GM23338 (cell line): Measurements from ENCODE around the gene KCTD1. TPM values are rescaled to one million over a fixed set of nuclear protein-coding genes. Genes with fewer than 3 reads are reported as not detected.

Experiments used
- ATAC-seq: fragments of 200-7000 bp; cut with Tn5 transposase; 3 replicates; pipeline ENCODE4 v1.9.1; 2020
- DNase-seq: peaks from one replicate; pipeline ENCODE4 v3.0.0-alpha.2; 2015; ENCODE audit warnings: low spot score
- H2AFZ ChIP-seq: fragments of 200-600 bp; sonication (generic); 2 replicates; pipeline ENCODE4 v1.8.0; 2016; ENCODE audit warnings: antibody characterized with exemption, mild to moderate bottlenecking, moderate library complexity
- H3F3A ChIP-seq: fragments of 200-600 bp; sonication (generic); replicated peaks from 2 replicates; pipeline ENCODE4 v1.8.0; 2017; ENCODE audit warnings: antibody characterized with exemption, mixed run types, low read depth
- H3K27ac ChIP-seq: fragments of 200-600 bp; sonication (generic); 2 replicates; pipeline ENCODE4 v1.6.1; 2016; ENCODE audit warnings: low read depth
- H3K27me3 ChIP-seq: fragments of 200-600 bp; sonication (generic); 2 replicates; pipeline ENCODE4 v1.8.0; 2016; ENCODE audit warnings: mild to moderate bottlenecking, mixed run types, moderate library complexity; ENCODE audit not compliant: insufficient read depth
- H3K36me3 ChIP-seq: fragments of 200-600 bp; sonication (generic); 2 replicates; pipeline ENCODE4 v1.8.0; 2016; ENCODE audit warnings: mild to moderate bottlenecking; ENCODE audit not compliant: insufficient read depth
- H3K4me1 ChIP-seq: fragments of 200-600 bp; sonication (generic); 2 replicates; pipeline ENCODE4 v1.8.0; 2016; ENCODE audit warnings: mild to moderate bottlenecking, moderate library complexity; ENCODE audit not compliant: insufficient read depth
- H3K4me2 ChIP-seq: fragments of 200-600 bp; sonication (generic); 2 replicates; pipeline ENCODE4 v1.7.1; 2017; ENCODE audit warnings: mixed run types
- H3K4me3 ChIP-seq: fragments of 200-600 bp; sonication (generic); 2 replicates; pipeline ENCODE4 v1.6.1; 2016; ENCODE audit warnings: mixed run types
- H3K79me2 ChIP-seq: fragments of 200-600 bp; sonication (generic); replicated peaks from 2 replicates; pipeline ENCODE4 v1.8.0; 2017; ENCODE audit warnings: mild to moderate bottlenecking; ENCODE audit not compliant: insufficient read depth
- H3K9me2 ChIP-seq: fragments of 200-600 bp; sonication (generic); 2 replicates; pipeline ENCODE4 v1.8.0; 2017; ENCODE audit not compliant: insufficient read depth
- H4K20me1 ChIP-seq: fragments of 200-600 bp; sonication (generic); replicated peaks from 2 replicates; pipeline ENCODE4 v1.8.0; 2017; ENCODE audit warnings: mild to moderate bottlenecking; ENCODE audit not compliant: insufficient read depth
- H3K27ac Mint-ChIP-seq: 2 replicates; pipeline ENCODE4 v1.8.0; 2020; ENCODE audit warnings: inconsistent platforms, mild to moderate bottlenecking, moderate library complexity, mixed read lengths
- H3K27me3 Mint-ChIP-seq: 3 replicates; pipeline ENCODE4 v1.8.0; 2022; ENCODE audit warnings: low read depth, mild to moderate bottlenecking, moderate library complexity, mixed read lengths, inconsistent platforms; ENCODE audit not compliant: insufficient read depth, poor library complexity
- H3K36me3 Mint-ChIP-seq: 3 replicates; pipeline ENCODE4 v1.8.0; 2021; ENCODE audit warnings: low read depth, mild to moderate bottlenecking, inconsistent platforms, moderate library complexity, mixed read lengths
- H3K4me1 Mint-ChIP-seq: 3 replicates; pipeline ENCODE4 v1.8.0; 2020; ENCODE audit warnings: mild to moderate bottlenecking, inconsistent platforms, mixed read lengths
- H3K4me3 Mint-ChIP-seq: 3 replicates; pipeline ENCODE4 v1.8.0; 2021; ENCODE audit warnings: moderate library complexity, mild to moderate bottlenecking, inconsistent platforms, mixed read lengths
- H3K9me3 Mint-ChIP-seq: 3 replicates; pipeline ENCODE4 v1.8.0; 2020; ENCODE audit warnings: moderate library complexity, mild to moderate bottlenecking, inconsistent platforms, mixed read lengths
- CTCF ChIP-seq, 2 experiments: fragments of 200-600 bp in 1 of 2; sonication (generic) in 1 of 2; conservative IDR thresholded peaks; 2 replicates each; pipeline versions ENCODE4 v1.5.1 to v1.6.1; 2016 to 2017; ENCODE audit warnings: antibody characterized with exemption in 2 of 2, low read depth in 2 of 2, mild to moderate bottlenecking in 2 of 2, moderate library complexity in 1 of 2
- JUNB ChIP-seq: IDR thresholded peaks from one replicate; pipeline ENCODE4 v1.6.1; 2016; ENCODE audit warnings: antibody characterized with exemption; ENCODE audit not compliant: unreplicated experiment
- STAT1 ChIP-seq: IDR thresholded peaks from one replicate; pipeline ENCODE4 v1.6.1; 2016; ENCODE audit warnings: antibody characterized with exemption; ENCODE audit not compliant: unreplicated experiment
- ZNF331 ChIP-seq: fragments of 250-450 bp; sonication (Bioruptor Pico); IDR thresholded peaks from 2 replicates; pipeline ENCODE4 v1.5.0; 2020; ENCODE audit warnings: low read depth, mild to moderate bottlenecking, moderate library complexity
- polyA plus RNA-seq: library from polyadenylated mRNA; unstranded; fragments of >200 nt; fragmentation: Nextera tagmentation; extraction: Ambion mirVana; gene quantifications from 2 replicates; pipeline ENCODE4 v1.2.1, GENCODE V29; 2016
- total RNA-seq: library from RNA; depleted of rRNA; stranded (reverse); fragments of >200 nt; shearing (Covaris generic); gene quantifications from 2 replicates; pipeline ENCODE4 v1.2.3, GENCODE V29; 2014
- TF ChIP-seq, protein P1 (sequence below): IDR thresholded peaks from one replicate; pipeline ENCODE4 v1.6.1; 2018; ENCODE audit warnings: antibody characterized with exemption; ENCODE audit not compliant: unreplicated experiment

The KCTD1 gene
- total and polyA plus RNA-seq, 2 experiments from 2014 or later = 7.1 to 20.5 TPM

DNA sequence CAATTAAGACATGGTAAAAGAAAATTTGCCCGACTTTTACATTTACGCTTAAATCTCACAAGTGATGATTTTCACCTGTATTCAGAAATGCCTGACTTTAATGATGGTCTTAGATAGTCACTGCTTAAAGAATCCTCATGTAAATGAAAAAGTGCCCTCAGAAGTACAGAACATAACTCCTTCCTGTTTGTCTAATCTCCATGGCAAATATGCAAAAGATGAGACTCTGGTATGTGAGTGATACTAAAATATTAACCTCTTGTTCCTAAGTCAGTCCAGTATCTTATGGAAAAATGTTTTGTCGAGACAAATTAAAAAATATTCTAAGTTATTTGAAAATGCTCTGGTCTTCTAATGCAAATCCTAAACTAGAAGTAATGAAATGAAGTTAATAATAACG is 29.2 kb downstream of the KCTD1 start (continued):
- no peak for TF ChIP-seq STAT1
- TF ChIP-seq CTCF (conservative IDR thresholded peaks at IDR 0.05; ENCODE audit: low read depth in 2 of 2) = no peak
- TF ChIP-seq, protein P1, sequence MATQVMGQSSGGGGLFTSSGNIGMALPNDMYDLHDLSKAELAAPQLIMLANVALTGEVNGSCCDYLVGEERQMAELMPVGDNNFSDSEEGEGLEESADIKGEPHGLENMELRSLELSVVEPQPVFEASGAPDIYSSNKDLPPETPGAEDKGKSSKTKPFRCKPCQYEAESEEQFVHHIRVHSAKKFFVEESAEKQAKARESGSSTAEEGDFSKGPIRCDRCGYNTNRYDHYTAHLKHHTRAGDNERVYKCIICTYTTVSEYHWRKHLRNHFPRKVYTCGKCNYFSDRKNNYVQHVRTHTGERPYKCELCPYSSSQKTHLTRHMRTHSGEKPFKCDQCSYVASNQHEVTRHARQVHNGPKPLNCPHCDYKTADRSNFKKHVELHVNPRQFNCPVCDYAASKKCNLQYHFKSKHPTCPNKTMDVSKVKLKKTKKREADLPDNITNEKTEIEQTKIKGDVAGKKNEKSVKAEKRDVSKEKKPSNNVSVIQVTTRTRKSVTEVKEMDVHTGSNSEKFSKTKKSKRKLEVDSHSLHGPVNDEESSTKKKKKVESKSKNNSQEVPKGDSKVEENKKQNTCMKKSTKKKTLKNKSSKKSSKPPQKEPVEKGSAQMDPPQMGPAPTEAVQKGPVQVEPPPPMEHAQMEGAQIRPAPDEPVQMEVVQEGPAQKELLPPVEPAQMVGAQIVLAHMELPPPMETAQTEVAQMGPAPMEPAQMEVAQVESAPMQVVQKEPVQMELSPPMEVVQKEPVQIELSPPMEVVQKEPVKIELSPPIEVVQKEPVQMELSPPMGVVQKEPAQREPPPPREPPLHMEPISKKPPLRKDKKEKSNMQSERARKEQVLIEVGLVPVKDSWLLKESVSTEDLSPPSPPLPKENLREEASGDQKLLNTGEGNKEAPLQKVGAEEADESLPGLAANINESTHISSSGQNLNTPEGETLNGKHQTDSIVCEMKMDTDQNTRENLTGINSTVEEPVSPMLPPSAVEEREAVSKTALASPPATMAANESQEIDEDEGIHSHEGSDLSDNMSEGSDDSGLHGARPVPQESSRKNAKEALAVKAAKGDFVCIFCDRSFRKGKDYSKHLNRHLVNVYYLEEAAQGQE = no peak
- TF ChIP-seq JUNB = no peak

GRCh38 chr18:26516964-26517363 is 31.4 kb downstream of the KCTD1 start:
- Mint-ChIP-seq H3K36me3 (no peaks in the 10 kb centered on the region), H3K9me3 (no peaks in the 10 kb centered on the region; the same call in 2 of the 3 replicates), H3K4me3 (no peak overlapping the region), H3K27me3 (no peaks in the 10 kb centered on the region), H3K27ac (peak overlapping the region; percentile 29; the same call in 1 of the 2 replicates), H3K4me1 (peaks cover 38% of the 10 kb centered on the region)
- H3K4me2 ChIP-seq = no peak overlapping the region
- H3K27me3 ChIP-seq = no peaks in the 10 kb centered on the region
- H3K79me2 ChIP-seq = no peaks in the 10 kb centered on the region
- H3K36me3 ChIP-seq = no peaks in the 10 kb centered on the region
- H3K27ac ChIP-seq = 0 out of 2 replicates have a peak overlapping the region, but pooled peaks have one; percentile 50
- no peak overlapping the region for H3K4me3 ChIP-seq
- no peaks in the 10 kb centered on the region for H4K20me1 ChIP-seq
- H2AFZ ChIP-seq = no peak overlapping the region
- no peaks in the 10 kb centered on the region for H3K9me2 ChIP-seq
- DNase-seq (no peak), ATAC-seq (peak; percentile 42)
- TF ChIP-seq ZNF331 (no peak), CTCF (conservative IDR thresholded peaks at IDR 0.05; ENCODE audit: low read depth in 2 of 2) (peak in 1 of 2 experiments; percentile 23; a peak in 1 of 4 replicates)
- no peaks in the 10 kb centered on the region for H3F3A ChIP-seq
- H3K4me1 ChIP-seq = peaks cover 16% of the 10 kb centered on the region
